Body of pancreas (tissue), 4 donors: ENCODE measurements around the gene GRPEL2.

Experiments
- CTCF ChIP-seq, 7 experiments: fragments of 450-650 bp in 4 of 7; fragments of 200-600 bp in 3 of 7; sonication (generic) in 3 of 7; IDR thresholded peaks; one replicate each; pipeline ENCODE4 v1.5.1; 2016 to 2019; ENCODE audit warnings: antibody characterized with exemption in 7 of 7
- POLR2A ChIP-seq, 3 donors: fragments of 450-650 bp; IDR thresholded peaks; one replicate each; pipeline ENCODE4 v1.6.1; 2016; ENCODE audit warnings: antibody characterized with exemption in 3 of 3, mild to moderate bottlenecking in 2 of 3

DNA sequence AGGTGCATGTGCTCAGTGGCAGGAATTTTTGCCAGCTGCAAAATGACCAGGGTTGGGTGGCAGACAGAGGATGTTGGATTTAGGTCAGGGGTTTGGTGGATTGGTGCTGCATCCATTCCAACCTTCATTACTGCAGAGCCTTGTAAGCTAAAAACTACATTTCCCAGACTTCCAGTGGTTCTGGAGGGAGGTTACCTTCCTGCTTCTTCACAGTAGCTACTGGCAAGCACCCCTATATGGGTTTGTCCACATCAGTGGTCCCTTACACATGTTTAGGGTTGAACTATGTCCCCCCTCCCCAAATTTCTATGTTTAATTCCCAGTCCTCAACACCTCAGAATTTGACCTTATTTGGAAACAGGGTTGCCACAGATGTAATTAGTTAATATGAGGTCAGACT lies 54.5 kb downstream of the GRPEL2 start:
- TF ChIP-seq CTCF (IDR thresholded peaks at IDR 0.05) (no peak), POLR2A (IDR thresholded peaks at IDR 0.05) (no peak)
